ENCODE data around the gene PCDH15.

PCDH15 gene

GRCh38 chr10:54108961-54109360 lies 692.1 kb downstream of the PCDH15 start:
- no peak for DNase-seq

- no peak for DNase-seq
Observed at GRCh38 chr10:54096892-54097291, 704.1 kb downstream of the PCDH15 start.

GRCh38 chr10:54094321-54094720 lies 706.7 kb downstream of the PCDH15 start:
- no peak for DNase-seq

- no peak for DNase-seq
Observed at GRCh38 chr10:54091237-54091636, 709.8 kb downstream of the PCDH15 start.

GRCh38 chr10:54081950-54082349 lies 719.1 kb downstream of the PCDH15 start:
- no peak for DNase-seq

GRCh38 chr10:54067361-54067760 lies 733.7 kb downstream of the PCDH15 start:
- DNase-seq = no peak

GRCh38 chr10:54066646-54067045 lies 734.4 kb downstream of the PCDH15 start:
- DNase-seq = no peak

GRCh38 chr10:54065106-54065505 lies 735.9 kb downstream of the PCDH15 start:
- DNase-seq = no peak

- no peak for DNase-seq
Observed at GRCh38 chr10:54064215-54064614, 736.8 kb downstream of the PCDH15 start.

- no peak for DNase-seq
Observed at GRCh38 chr10:54063514-54063913, 737.5 kb downstream of the PCDH15 start.

GRCh38 chr10:54060572-54060971 lies 740.5 kb downstream of the PCDH15 start:
- no peak for DNase-seq

GRCh38 chr10:54057357-54057756 lies 743.7 kb downstream of the PCDH15 start:
- DNase-seq = no peak

GRCh38 chr10:54026340-54026739 lies 774.7 kb downstream of the PCDH15 start:
- DNase-seq = no peak

- DNase-seq = no peak
Observed at GRCh38 chr10:54011117-54011516, 789.9 kb downstream of the PCDH15 start.

- DNase-seq = no peak
Observed at GRCh38 chr10:54010337-54010933, 790.6 kb downstream of the PCDH15 start.

- DNase-seq = no peak
Observed at GRCh38 chr10:54009672-54010071, 791.4 kb downstream of the PCDH15 start.

- no peak for DNase-seq
Observed at GRCh38 chr10:54002077-54002476, 799.0 kb downstream of the PCDH15 start.

- no peak for DNase-seq
Observed at GRCh38 chr10:53997953-53998352, 803.1 kb downstream of the PCDH15 start.

- DNase-seq = no peak
Observed at GRCh38 chr10:53990799-53991238, 810.2 kb downstream of the PCDH15 start.

- DNase-seq = no peak
Observed at GRCh38 chr10:53983431-53983830, 817.6 kb downstream of the PCDH15 start.

- no peak for DNase-seq
Observed at GRCh38 chr10:53980210-53980609, 820.8 kb downstream of the PCDH15 start.

- DNase-seq = no peak
Observed at GRCh38 chr10:53978301-53978700, 822.7 kb downstream of the PCDH15 start.

- no peak for DNase-seq
Observed at GRCh38 chr10:53977267-53977666, 823.8 kb downstream of the PCDH15 start.

- no peak for DNase-seq
Observed at GRCh38 chr10:53957401-53957800, 843.6 kb downstream of the PCDH15 start.

- no peak for DNase-seq
Observed at GRCh38 chr10:53955091-53955490, 845.9 kb downstream of the PCDH15 start.
